ENCODE results near the gene GATB.

GATB gene

GRCh38 chr4:151729731-151730559, 30.9 kb downstream of the GATB start:
- Mint-ChIP-seq H3K36me3 (ENCODE audit: low read depth) (peaks cover 5% of the 10 kb centered on the region), H3K4me3 (no peak overlapping the region), H3K27ac (no peak overlapping the region), H3K27me3 (no peaks in the 10 kb centered on the region), H3K9me3 (no peaks in the 10 kb centered on the region), H3K4me1 (ENCODE audit: low read depth) (peaks cover 5% of the 10 kb centered on the region)

- Mint-ChIP-seq H3K9me3 (no peaks in the 10 kb centered on the region), H3K36me3 (ENCODE audit: low read depth) (peaks cover 3% of the 10 kb centered on the region), H3K4me3 (no peak overlapping the region), H3K4me1 (ENCODE audit: low read depth) (peaks cover 5% of the 10 kb centered on the region), H3K27ac (no peak overlapping the region), H3K27me3 (no peaks in the 10 kb centered on the region)
Observed at GRCh38 chr4:151728679-151729078, 32.1 kb downstream of the GATB start.

GRCh38 chr4:151728006-151728405, 32.8 kb downstream of the GATB start:
- Mint-ChIP-seq H3K4me3 (no peak overlapping the region), H3K27me3 (no peaks in the 10 kb centered on the region), H3K27ac (no peak overlapping the region), H3K4me1 (ENCODE audit: low read depth) (peaks cover 5% of the 10 kb centered on the region), H3K9me3 (no peaks in the 10 kb centered on the region), H3K36me3 (ENCODE audit: low read depth) (peaks cover 3% of the 10 kb centered on the region)

GRCh38 chr4:151727365-151727764, 33.4 kb downstream of the GATB start:
- Mint-ChIP-seq H3K36me3 (ENCODE audit: low read depth) (peaks cover 5% of the 10 kb centered on the region), H3K4me1 (ENCODE audit: low read depth) (peaks cover 5% of the 10 kb centered on the region), H3K9me3 (no peaks in the 10 kb centered on the region), H3K4me3 (no peak overlapping the region), H3K27ac (no peak overlapping the region), H3K27me3 (no peaks in the 10 kb centered on the region)

- Mint-ChIP-seq H3K4me1 (ENCODE audit: low read depth) (peaks cover 5% of the 10 kb centered on the region), H3K9me3 (no peaks in the 10 kb centered on the region), H3K36me3 (ENCODE audit: low read depth) (peaks cover 8% of the 10 kb centered on the region), H3K4me3 (no peak overlapping the region), H3K27ac (no peak overlapping the region), H3K27me3 (no peaks in the 10 kb centered on the region)
Observed at GRCh38 chr4:151725087-151725486, 35.7 kb downstream of the GATB start.

- no peaks in the 10 kb centered on the region for H3K9me3 Mint-ChIP-seq
Observed at GRCh38 chr4:151721916-151722315, 38.9 kb downstream of the GATB start.

GRCh38 chr4:151721466-151721865, 39.3 kb downstream of the GATB start:
- Mint-ChIP-seq H3K4me1 (ENCODE audit: low read depth) (no peaks in the 10 kb centered on the region), H3K36me3 (ENCODE audit: low read depth) (peaks cover 21% of the 10 kb centered on the region), H3K27me3 (no peaks in the 10 kb centered on the region), H3K4me3 (no peak overlapping the region), H3K27ac (no peak overlapping the region), H3K9me3 (no peaks in the 10 kb centered on the region)

More at GRCh38 chr4:151721916-151722315, 38.9 kb downstream of the GATB start:
- Mint-ChIP-seq H3K27ac (no peak overlapping the region), H3K36me3 (ENCODE audit: low read depth) (peaks cover 16% of the 10 kb centered on the region), H3K4me1 (ENCODE audit: low read depth) (no peaks in the 10 kb centered on the region), H3K27me3 (no peaks in the 10 kb centered on the region), H3K4me3 (no peak overlapping the region)

- Mint-ChIP-seq H3K27ac (no peak overlapping the region), H3K27me3 (no peaks in the 10 kb centered on the region), H3K4me1 (ENCODE audit: low read depth) (no peaks in the 10 kb centered on the region), H3K36me3 (ENCODE audit: low read depth) (peaks cover 27% of the 10 kb centered on the region), H3K9me3 (no peaks in the 10 kb centered on the region), H3K4me3 (no peak overlapping the region)
Observed at GRCh38 chr4:151719956-151720334, 40.9 kb downstream of the GATB start.

- Mint-ChIP-seq H3K36me3 (ENCODE audit: low read depth) (peaks cover 30% of the 10 kb centered on the region), H3K4me3 (no peak overlapping the region), H3K27me3 (no peaks in the 10 kb centered on the region), H3K27ac (no peak overlapping the region), H3K4me1 (ENCODE audit: low read depth) (no peaks in the 10 kb centered on the region), H3K9me3 (no peaks in the 10 kb centered on the region)
Observed at GRCh38 chr4:151718984-151719955, 41.5 kb downstream of the GATB start.

GRCh38 chr4:151717909-151718628, 42.7 kb downstream of the GATB start:
- no peak overlapping the region for H3K27ac Mint-ChIP-seq
- H3K9me3 Mint-ChIP-seq, result no peaks in the 10 kb centered on the region
- no peaks in the 10 kb centered on the region for H3K4me1 Mint-ChIP-seq (ENCODE audit: low read depth)
- H3K27me3 Mint-ChIP-seq, result no peaks in the 10 kb centered on the region
- no peak overlapping the region for H3K4me3 Mint-ChIP-seq
- H3K36me3 Mint-ChIP-seq (ENCODE audit: low read depth), result peaks cover 30% of the 10 kb centered on the region

GRCh38 chr4:151717314-151717713, 43.5 kb downstream of the GATB start:
- Mint-ChIP-seq H3K27ac (no peak overlapping the region), H3K36me3 (ENCODE audit: low read depth) (peaks cover 28% of the 10 kb centered on the region), H3K27me3 (no peaks in the 10 kb centered on the region), H3K4me3 (no peak overlapping the region), H3K4me1 (ENCODE audit: low read depth) (no peaks in the 10 kb centered on the region), H3K9me3 (no peaks in the 10 kb centered on the region)

GRCh38 chr4:151716324-151716723, 44.5 kb downstream of the GATB start:
- Mint-ChIP-seq H3K4me3 (no peak overlapping the region), H3K27ac (no peak overlapping the region), H3K4me1 (ENCODE audit: low read depth) (no peaks in the 10 kb centered on the region), H3K27me3 (no peaks in the 10 kb centered on the region), H3K36me3 (ENCODE audit: low read depth) (peaks cover 23% of the 10 kb centered on the region), H3K9me3 (no peaks in the 10 kb centered on the region)

- Mint-ChIP-seq H3K27ac (no peak overlapping the region), H3K36me3 (ENCODE audit: low read depth) (peaks cover 26% of the 10 kb centered on the region)
Observed at GRCh38 chr4:151715881-151716280, 44.9 kb downstream of the GATB start.

GRCh38 chr4:151712777-151713176, 48.0 kb downstream of the GATB start:
- H3K4me1 Mint-ChIP-seq (ENCODE audit: low read depth), result no peaks in the 10 kb centered on the region
- no peak overlapping the region for H3K27ac Mint-ChIP-seq
- H3K27me3 Mint-ChIP-seq, result no peaks in the 10 kb centered on the region
- no peak overlapping the region for H3K4me3 Mint-ChIP-seq
- no peaks in the 10 kb centered on the region for H3K9me3 Mint-ChIP-seq
- peaks cover 34% of the 10 kb centered on the region for H3K36me3 Mint-ChIP-seq (ENCODE audit: low read depth)

More at GRCh38 chr4:151715881-151716280, 44.9 kb downstream of the GATB start:
- H3K4me1 Mint-ChIP-seq (ENCODE audit: low read depth), result no peaks in the 10 kb centered on the region
- no peak overlapping the region for H3K4me3 Mint-ChIP-seq
- H3K9me3 Mint-ChIP-seq, result no peaks in the 10 kb centered on the region
- H3K27me3 Mint-ChIP-seq, result no peaks in the 10 kb centered on the region
